T-helper 1 cell treated with Interleukin-12 subunit alpha and Interleukin-12 subunit beta and Interleukin-4 antibody, amounts not matched to agents 30 ng/mL and 1 ng/mL, for 36 hours (primary cell): ENCODE measurements around the gene GPR82. TPM values are rescaled to one million over a fixed set of nuclear protein-coding genes. Genes with fewer than 3 reads are reported as not detected.
"Not testable (repeated sequence)": the region's sequence is repeated elsewhere in the genome, so short reads cannot be mapped to it uniquely, and the experiment has no call there.

Source experiments
- intact Hi-C: fragments of 100-400 bp; cut with micrococcal nuclease; formaldehyde crosslinking; loops from one replicate; pipeline ENCODE4 v1.15.1; 2024
- total RNA-seq: library from RNA; stranded (reverse); gene quantifications from 2 replicates; pipeline ENCODE4 v1.2.3, GENCODE V29; 2022

The GPR82 gene, protein sequence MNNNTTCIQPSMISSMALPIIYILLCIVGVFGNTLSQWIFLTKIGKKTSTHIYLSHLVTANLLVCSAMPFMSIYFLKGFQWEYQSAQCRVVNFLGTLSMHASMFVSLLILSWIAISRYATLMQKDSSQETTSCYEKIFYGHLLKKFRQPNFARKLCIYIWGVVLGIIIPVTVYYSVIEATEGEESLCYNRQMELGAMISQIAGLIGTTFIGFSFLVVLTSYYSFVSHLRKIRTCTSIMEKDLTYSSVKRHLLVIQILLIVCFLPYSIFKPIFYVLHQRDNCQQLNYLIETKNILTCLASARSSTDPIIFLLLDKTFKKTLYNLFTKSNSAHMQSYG
- total RNA-seq, result 0.12 and 0.29 TPM in 2 replicates

DNA sequence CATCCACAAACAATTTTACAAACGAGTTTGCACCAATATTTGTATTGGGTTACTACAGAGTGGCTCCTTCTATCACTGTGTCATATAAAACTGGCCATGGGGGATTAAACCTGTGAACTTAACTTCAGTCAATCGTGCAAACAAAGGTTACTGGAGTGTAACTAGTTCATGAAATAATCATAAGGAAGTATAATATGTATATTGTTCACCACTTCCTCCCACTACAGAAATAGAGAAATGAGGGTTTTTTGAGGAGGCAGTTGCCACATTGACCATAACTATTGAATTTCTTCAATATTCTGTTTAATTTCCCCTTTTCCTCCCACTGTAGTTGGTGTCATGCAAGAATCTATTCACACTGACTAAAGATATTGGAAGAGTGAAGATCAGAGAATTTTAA lies at the start of gene GPR82:
GPR82 (plus strand) TSS at position 356 of the 400 bp plus-strand sequence. CDS start 2,846 bp downstream, outside the sequence.
- intact Hi-C loops, result no loop called here

DNA sequence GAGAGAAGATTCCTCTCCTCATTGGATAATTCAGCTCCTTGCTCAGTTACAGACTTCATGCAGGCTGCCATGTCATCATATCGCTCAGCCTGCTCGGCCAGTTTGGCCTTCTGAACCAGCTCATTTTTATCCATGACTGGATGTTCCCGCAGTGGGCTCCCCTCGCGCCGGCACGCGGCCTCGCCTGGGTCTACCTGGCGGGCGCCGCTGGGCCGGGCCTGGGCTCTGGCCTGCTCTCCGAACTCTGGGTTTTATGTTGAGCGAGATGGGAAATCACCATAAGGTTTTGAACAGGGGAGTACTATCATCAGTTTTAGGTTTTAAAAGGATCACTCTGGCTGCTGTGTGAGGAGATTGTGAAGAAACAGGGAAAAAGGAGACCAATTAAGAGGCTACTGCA lies 47.6 kb upstream of the GPR82 start:
- intact Hi-C loops, result not testable (repeated sequence)

DNA sequence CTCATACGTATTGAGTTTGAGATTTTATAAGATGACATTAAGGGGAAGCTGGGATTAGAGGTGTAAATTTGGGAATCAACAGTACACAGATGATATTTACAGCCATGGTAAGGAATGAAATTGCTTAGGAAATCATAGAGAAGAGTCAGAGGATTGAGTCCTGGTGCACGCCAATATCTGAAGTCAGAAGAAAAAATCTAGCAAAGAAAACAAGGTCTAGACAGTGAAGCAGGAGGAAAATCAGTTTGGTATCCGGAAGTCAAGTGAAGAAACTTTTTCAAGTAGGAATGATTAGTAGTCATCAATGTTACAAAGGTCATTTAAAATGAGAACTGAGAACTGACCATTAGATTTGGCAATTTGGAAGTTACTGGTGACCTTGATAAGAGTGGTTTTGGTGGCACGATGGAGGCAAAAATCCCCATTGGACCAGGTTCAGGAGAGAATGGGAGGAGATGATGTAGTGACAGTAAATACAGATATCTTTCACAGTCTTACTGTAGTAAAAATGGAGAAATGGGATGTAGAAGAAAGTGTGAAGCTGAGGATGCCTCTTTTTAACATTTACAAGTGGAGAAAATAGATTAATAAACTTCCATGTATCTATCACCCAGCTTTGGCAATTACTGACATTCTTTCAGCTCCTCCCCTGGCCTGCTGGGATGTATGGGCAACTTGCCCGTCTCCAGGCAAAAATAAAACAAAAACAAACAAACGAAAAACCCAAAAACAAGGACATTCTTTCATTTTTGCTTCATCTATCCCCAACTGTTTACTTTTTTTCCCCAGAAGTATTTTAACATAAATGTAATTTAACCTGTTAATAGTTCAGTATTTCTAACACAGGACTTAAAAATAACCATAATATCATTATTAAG lies 46.6 kb upstream of the GPR82 start:
- intact Hi-C loops, result no loop called here

DNA sequence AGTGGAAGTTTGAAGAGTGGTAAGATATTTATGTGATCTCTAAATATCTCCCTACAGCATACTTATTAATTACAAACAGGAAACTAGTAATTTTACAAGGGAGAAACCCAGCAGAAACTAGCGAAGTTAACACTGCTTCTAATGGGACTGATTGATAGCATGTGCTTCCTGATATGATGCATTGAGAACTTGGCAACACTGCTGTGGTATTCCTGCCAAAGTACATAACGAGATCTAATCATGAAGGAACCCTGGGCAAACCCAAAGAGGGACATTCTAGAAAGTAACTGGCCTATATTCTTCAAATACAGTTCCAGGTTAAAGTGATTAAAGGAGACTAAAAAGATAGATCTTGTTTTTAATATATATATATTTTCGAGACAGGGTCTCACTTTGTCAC lies 39.8 kb upstream of the GPR82 start:
- intact Hi-C loops, result no loop called here

DNA sequence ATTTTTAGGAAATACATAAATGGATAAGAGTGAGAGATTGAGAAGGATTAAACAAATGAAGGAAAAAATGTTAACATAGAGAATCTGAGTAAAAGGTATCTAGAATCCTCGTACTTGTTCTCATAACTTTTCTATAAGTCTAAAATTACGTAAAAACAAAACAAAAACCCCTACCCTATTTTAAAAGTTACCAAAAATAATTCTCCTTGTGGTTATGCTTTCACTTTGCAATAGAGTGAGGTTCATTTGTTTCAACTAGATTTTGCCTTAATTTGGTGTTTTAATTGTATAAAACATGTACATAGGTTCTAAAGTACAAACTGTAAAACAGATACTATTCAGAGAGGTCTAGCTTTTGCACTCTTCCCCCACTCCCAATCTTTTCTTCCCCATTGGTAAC lies 39.0 kb upstream of the GPR82 start:
- intact Hi-C loops, result no loop called here

DNA sequence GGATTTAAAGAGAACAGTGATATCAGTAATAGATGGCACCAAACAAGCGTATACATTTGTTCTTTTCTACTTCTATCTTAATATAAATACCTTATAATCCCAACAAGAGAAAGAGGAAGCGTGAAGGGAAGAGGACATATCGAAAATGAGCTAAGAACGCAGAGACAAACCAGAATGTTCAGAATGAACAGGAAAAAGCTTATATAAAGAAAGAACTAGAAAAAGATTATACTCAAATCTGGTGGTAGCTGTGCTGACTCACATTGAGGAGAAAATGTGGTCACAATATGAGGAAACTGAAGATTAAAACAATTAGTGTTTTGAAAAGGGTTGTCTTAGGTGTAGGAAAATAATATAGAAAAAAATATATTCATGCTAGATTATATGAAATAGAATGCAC lies 37.2 kb upstream of the GPR82 start:
- intact Hi-C loops, result loop anchor here (2.0 kb wide), 1 partner anchor 20 kb away; no protein-coding TSS in a partner anchor

DNA sequence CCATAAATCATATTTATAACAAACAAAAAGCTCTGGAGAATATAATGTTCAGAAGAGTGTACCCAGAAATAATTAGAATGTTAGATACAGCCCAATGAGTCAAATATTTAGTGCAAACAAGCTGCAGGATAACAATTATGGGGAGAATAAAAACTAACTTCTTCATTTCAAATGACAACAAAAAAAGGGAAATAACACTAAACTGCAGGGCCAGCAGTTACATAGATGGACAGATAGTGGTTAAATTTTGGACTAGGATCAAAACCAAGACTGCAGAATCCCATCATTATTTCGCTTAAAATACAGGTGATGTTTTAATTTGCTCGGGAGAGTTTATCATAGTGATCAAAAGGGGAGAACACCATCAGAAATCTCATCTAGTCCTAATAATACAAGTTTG lies 35.8 kb upstream of the GPR82 start:
- intact Hi-C loops, result no loop called here

- intact Hi-C loops, result no loop called here
These were observed 35.1 kb upstream of the GPR82 start, which contains the start of gene GPR34 for GRCh38 chrX:41688835-41689234. Gene GPR34 (plus strand): TSS chrX:41688973. CDS start chrX:41695634, 6,661 bp downstream.

DNA sequence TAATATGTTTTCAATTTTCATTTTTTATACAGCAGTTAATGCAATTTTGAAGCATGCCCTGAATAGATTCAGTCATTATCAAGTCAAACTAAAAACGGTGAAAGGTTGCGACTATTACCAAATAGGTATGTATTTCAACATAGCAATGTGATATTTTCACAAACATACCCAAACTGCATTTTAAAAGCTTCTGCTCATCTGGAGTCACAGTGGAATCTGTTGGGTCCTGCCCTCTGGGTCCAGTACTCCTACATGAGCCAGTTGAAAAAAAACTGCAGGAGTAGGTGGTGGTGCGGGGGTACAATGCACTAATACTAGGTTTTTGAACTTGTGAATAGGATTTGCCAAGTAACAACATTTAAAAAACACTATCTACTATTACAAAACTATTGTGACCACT lies 34.3 kb upstream of the GPR82 start:
- intact Hi-C loops, result loop anchor here (5.0 to 10.0 kb wide), 2 partner anchors 43 to 245 kb away; partner anchors contain the start of gene NYX

DNA sequence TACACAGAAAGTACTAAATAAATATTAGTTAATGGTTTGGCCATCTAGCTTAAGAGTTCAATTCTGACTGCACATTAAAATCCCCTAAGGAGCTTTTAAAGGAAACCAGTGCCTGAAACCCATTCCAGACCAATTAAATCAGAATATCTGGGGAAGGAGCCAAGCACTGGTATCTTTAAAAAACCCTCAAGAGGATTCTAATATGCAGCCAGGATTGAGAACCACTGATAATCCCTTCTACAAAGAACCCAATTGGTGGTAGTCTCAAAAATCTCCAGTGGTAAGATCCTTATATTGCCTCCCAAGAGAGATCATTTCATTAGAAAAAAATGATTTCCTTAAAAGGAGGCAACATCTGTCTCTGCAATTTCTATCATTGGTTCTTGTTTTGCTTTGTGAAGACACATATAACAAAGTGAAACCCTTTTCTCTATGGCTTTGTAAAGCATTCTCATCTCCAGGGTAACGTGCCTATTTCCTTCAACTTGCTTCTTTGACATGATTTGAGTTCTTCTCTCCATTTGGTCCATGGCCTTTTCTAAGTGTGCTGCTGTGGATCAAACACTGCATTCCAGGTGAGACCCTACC lies 31.7 kb upstream of the GPR82 start:
- intact Hi-C loops, result loop anchor here (5.0 to 10.0 kb wide), 2 partner anchors 40 to 247 kb away; partner anchors contain the start of gene NYX

GRCh38 chrX:41693024-41693423 lies 31.0 kb upstream of the GPR82 start:
- intact Hi-C loops, result loop anchor here (5.0 to 10.0 kb wide), 2 partner anchors 39 to 248 kb away; partner anchors contain the start of gene NYX

GRCh38 chrX:41695426-41695825 lies 28.6 kb upstream of the GPR82 start:
- intact Hi-C loops, result loop anchor here (10.0 kb wide), 1 partner anchor 251 kb away; the partner anchor contains the start of gene NYX

- intact Hi-C loops, result loop anchor here (5.0 kb wide), 1 partner anchor 36 kb away; no protein-coding TSS in a partner anchor
These were observed 20.4 kb upstream of the GPR82 start for GRCh38 chrX:41703574-41704029.

DNA sequence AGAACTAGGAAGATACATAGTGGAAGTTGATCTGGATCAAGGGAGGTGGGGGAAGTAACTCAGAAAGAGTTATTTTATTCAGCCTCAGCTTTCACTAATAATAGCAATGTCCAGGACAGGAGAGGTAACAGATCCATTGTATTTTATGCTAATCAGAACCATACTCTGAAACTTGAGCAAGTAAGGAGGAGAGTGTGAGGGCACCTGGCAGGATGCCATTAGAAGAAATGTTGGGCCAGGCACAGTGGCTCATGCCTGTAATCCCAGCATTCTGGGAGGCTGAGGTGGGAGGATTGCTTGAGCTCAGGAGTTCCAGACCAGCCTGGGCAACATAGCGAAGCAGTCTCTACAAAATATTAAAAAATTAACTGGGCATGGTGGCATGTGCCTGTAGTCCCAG lies 18.9 kb upstream of the GPR82 start:
- intact Hi-C loops, result no loop called here

GRCh38 chrX:41705680-41706374 lies 18.2 kb upstream of the GPR82 start:
- intact Hi-C loops, result no loop called here

GRCh38 chrX:41707218-41707617 lies 16.8 kb upstream of the GPR82 start:
- intact Hi-C loops, result no loop called here

- intact Hi-C loops, result no loop called here
These were observed 15.5 kb upstream of the GPR82 start for GRCh38 chrX:41708486-41708885.

DNA sequence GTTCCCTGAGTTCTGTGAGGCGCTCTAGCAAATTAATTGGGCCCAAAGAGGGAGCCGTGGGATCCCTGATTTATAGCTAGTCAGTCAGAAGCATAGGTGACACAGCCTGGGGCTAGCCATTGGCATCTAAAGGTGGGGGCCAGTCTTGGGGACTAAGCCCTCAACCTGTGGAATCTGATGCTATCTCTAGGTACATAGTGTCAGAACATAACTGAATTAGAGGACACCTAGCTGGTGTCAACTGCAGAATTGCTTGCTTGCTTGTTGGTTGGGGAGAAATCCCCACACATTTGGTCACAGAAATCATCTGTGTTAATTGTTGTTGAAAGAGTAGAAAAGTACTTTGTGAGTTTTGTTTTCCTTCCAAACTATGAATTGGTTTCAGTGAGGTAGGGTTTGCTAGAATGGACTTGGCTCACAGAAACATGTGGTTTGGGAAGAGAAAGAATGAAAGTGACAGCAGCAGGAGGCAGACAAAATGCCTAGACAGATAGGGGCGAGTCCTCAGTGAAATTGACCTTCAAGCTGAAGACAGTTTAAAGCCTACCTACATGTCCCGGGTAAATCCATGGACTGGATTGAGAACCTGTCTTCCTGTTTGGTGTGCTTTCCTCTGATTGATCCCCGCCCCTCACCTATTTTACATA lies 12.8 kb upstream of the GPR82 start:
- intact Hi-C loops, result no loop called here

DNA sequence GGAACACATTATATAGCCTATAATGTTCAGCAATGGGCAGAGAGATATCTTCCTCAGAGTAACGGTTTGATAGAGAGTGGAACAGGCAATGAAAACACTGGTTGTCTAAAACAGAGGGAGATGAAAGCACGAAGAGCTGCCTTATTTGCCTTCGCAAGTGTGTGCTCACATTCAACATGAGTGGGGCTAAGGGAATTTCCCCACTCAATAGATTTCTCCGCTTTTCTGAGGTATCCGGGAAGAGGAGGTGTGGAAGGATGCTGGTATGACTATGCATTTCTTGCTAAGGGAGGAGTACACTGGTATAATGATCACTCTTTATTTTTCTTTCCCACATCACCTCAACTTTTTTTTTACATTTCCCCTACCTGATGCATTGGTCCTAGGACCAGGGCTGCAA lies 7.8 kb upstream of the GPR82 start:
- intact Hi-C loops, result no loop called here

- intact Hi-C loops, result no loop called here
These were observed 7.1 kb upstream of the GPR82 start for GRCh38 chrX:41716767-41717473.
